GM19240 (cell line): ENCODE data around the gene ICE2.

Experiments used
- DNase-seq: peaks from one replicate; pipeline ENCODE4 v3.0.0; 2011; ENCODE audit warnings: low spot score; ENCODE audit not compliant: insufficient read length

The ICE2 gene

GRCh38 chr15:60478566-60479360 is at the start of gene ICE2:
Gene ICE2 (minus strand): TSS chr15:60479142. CDS start chr15:60477977, 1,165 bp downstream.
- DNase-seq = peak; percentile 61

- no peak for DNase-seq
Observed at GRCh38 chr15:60528530-60528929, 49.6 kb upstream of the ICE2 start.

- no peak for DNase-seq
Observed at GRCh38 chr15:60527456-60527855, 48.5 kb upstream of the ICE2 start.

- DNase-seq = no peak
Observed at GRCh38 chr15:60526127-60526616, 47.2 kb upstream of the ICE2 start.

GRCh38 chr15:60525341-60526039 is 46.5 kb upstream of the ICE2 start:
- no peak for DNase-seq

- no peak for DNase-seq
Observed at GRCh38 chr15:60523056-60523455, 44.1 kb upstream of the ICE2 start.

- peak; percentile 11 for DNase-seq
Observed at GRCh38 chr15:60520825-60521368, 42.0 kb upstream of the ICE2 start.

- no peak for DNase-seq
Observed at GRCh38 chr15:60520013-60520824, 41.3 kb upstream of the ICE2 start.

GRCh38 chr15:60519218-60519617 is 40.3 kb upstream of the ICE2 start:
- DNase-seq = no peak

GRCh38 chr15:60518511-60518910 is 39.6 kb upstream of the ICE2 start:
- DNase-seq = no peak

GRCh38 chr15:60514261-60514881 is 35.4 kb upstream of the ICE2 start:
- DNase-seq = no peak

- DNase-seq = no peak
Observed at GRCh38 chr15:60513676-60514075, 34.7 kb upstream of the ICE2 start.

GRCh38 chr15:60512937-60513336 is 34.0 kb upstream of the ICE2 start:
- no peak for DNase-seq

GRCh38 chr15:60511351-60512031 is 32.5 kb upstream of the ICE2 start:
- DNase-seq = no peak

GRCh38 chr15:60510006-60510405 is 31.1 kb upstream of the ICE2 start:
- no peak for DNase-seq

- DNase-seq = no peak
Observed at GRCh38 chr15:60509470-60509869, 30.5 kb upstream of the ICE2 start.

- DNase-seq = no peak
Observed at GRCh38 chr15:60508442-60508841, 29.5 kb upstream of the ICE2 start.

GRCh38 chr15:60507596-60508424 is 28.9 kb upstream of the ICE2 start:
- DNase-seq = peak; percentile 23

GRCh38 chr15:60496853-60497252 is 17.9 kb upstream of the ICE2 start:
- DNase-seq = no peak

GRCh38 chr15:60494108-60494507 is 15.2 kb upstream of the ICE2 start:
- DNase-seq = no peak
